ENCODE results near the gene GRIN2C. TPM values are rescaled to one million over a fixed set of nuclear protein-coding genes. Genes with fewer than 3 reads are reported as not detected.

GRIN2C gene
- total RNA-seq, 1 donor from 2014 or later = not detected

DNA sequence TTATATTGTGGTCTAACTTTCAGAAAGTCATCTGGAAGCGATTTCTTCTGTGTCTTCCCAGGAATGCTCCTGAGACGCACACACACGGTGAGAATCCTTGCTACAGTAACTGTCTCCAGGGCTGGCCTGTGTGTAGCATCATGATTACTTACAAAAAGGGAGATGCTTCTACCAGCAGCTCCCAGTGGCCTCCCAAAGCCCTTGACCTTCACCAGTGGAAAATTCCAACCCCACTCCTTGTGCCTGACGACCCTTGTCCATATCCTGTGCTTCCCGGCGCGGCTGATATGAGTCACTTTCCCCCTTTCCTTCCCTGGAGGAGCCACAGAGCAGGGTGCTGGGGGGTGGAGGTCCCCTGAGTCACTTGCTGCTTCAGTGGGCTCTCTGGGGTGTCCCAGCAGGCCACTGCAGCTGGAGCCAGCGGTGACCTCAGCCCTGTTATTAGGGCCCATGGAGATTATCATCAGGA is 61.4 kb downstream of the GRIN2C start:
- no peak for DNase-seq (ENCODE audit: low read depth)
- TF ChIP-seq, protein P1, sequence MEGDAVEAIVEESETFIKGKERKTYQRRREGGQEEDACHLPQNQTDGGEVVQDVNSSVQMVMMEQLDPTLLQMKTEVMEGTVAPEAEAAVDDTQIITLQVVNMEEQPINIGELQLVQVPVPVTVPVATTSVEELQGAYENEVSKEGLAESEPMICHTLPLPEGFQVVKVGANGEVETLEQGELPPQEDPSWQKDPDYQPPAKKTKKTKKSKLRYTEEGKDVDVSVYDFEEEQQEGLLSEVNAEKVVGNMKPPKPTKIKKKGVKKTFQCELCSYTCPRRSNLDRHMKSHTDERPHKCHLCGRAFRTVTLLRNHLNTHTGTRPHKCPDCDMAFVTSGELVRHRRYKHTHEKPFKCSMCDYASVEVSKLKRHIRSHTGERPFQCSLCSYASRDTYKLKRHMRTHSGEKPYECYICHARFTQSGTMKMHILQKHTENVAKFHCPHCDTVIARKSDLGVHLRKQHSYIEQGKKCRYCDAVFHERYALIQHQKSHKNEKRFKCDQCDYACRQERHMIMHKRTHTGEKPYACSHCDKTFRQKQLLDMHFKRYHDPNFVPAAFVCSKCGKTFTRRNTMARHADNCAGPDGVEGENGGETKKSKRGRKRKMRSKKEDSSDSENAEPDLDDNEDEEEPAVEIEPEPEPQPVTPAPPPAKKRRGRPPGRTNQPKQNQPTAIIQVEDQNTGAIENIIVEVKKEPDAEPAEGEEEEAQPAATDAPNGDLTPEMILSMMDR (conservative IDR thresholded peaks at IDR 0.05; ENCODE audit: low read depth, low read length) = no peak
- no peak overlapping the region for H3K4me3 ChIP-seq (ENCODE audit: low read depth, low read length)

DNA sequence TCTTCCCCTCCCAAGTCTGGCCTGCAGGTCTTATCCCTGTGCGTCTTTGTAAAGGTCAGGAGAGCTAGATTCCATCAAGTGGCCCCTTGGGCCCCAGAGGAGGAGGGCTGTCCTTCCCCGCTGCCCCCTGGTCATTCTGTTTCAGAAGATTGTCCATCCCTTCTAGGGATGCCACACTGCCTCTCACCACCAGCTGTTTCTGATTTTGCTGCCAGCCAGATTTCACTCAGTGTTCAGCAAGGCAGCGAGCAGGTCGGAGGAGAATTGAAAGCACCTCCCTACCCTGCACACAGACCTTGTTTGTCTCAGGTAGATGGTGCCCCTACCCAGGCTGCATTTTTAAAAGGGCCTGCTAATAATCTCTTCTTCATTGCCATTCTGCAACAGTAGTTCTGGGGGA is 61.9 kb downstream of the GRIN2C start:
- no peak for DNase-seq (ENCODE audit: low read depth)
- TF ChIP-seq, protein P1 (conservative IDR thresholded peaks at IDR 0.05; ENCODE audit: low read depth, low read length) = no peak
- H3K4me3 ChIP-seq (ENCODE audit: low read depth, low read length) = no peak overlapping the region

DNA sequence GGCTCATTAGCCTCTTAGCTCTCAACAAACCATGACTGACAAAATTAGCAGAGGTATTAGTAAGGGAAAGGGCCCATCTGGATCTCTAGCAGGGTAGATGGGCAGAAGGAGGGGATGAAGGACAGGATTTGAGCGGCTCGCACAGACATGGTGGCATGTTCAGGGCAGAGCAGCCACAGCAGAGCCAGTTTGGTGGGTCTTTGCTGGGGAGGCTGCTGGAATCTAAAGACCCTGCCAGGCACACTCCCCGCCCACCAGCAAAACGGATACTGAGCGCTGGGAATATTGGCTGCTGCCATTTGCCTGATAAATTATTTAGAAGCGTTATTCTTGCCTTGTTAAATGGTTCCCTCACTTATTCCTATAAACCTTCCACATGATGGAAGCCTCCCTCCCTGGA is 62.8 kb downstream of the GRIN2C start:
- H3K4me3 ChIP-seq (ENCODE audit: low read depth, low read length) = no peak overlapping the region
- TF ChIP-seq, protein P1 (conservative IDR thresholded peaks at IDR 0.05; ENCODE audit: low read depth, low read length) = no peak
- DNase-seq (ENCODE audit: low read depth) = no peak

DNA sequence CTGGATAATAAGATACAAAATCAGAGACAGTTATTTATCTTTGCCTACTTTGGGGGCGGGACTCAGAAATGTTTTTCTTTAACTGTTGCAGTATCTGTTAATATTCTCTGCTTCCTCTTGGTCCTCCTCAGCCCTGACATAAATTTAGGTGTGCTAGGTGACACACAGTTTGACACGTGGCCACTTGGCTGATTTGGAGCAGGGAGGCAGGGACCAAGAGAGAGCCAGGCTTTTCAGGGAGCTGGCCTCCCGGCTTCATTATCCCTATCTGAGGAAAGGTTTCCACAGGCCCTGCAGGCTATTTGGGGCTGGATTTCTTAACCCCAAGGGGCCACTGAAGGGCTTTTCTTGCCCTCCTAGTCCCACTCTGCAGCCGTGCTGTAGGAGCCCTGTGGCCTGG is 63.5 kb downstream of the GRIN2C start:
- H3K4me3 ChIP-seq (ENCODE audit: low read depth, low read length) = no peak overlapping the region
- DNase-seq (ENCODE audit: low read depth) = no peak
- TF ChIP-seq, protein P1 (conservative IDR thresholded peaks at IDR 0.05; ENCODE audit: low read depth, low read length) = no peak

DNA sequence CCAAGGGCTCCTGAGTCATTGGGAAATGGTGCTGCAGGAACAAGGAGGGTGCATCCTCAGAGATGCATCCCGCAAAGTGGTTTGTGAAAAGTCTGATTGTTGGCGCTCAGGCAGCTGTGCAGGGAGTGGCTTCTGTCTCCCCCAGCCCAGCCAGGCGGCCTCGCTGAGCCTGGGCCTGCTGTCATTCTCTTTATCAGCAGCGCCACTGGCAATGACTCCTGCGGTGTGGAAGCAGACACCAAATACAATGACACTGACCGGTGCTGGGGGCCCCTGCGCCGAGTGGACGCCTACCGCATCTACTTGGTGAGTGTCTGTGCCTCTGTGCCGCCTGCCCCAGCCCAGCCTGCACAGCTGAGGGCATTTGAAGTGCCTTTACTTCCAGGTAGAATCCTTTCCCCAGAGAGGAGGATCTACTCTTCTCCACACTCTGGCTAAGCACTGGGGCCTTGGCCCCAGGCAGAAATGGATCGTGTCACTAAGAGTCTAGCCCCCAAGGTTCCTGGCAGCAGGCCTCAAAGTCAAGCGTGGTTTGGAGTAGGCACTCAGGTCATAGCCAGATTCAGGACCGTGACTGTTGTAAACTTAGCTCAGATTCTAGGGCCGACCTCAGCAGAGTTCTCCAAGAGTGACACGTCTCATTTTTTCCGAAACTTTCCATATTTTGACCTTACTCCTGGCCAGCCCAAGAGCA is 64.2 kb downstream of the GRIN2C start:
- no peak for DNase-seq (ENCODE audit: low read depth)
- H3K4me3 ChIP-seq (ENCODE audit: low read depth, low read length) = no peak overlapping the region
- TF ChIP-seq, protein P1 (conservative IDR thresholded peaks at IDR 0.05; ENCODE audit: low read depth, low read length) = no peak

DNA sequence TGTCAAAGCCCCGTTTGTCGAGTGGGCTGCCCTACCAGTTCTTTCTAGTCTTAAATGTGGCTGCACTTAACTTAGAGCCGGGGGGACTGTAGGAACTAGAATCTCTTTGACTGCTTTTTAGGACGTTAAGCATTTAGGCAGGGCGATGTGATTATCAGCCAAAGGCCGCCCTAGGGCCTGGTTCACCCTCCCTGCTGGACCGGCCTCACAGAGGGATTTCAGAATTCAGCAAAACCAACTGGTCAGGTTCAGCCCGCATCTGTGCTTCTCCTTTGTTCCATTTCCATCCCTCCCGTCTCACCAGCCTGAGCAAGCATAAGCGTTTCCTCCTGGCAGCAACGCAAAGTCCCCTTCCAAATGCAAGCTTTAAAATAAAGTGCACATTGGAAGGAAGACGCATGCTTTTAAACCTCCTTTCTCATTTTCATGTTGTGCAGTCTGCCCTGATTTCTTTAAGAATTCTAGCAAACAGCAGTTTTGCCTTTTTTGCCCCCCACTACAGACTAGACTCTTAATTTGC is 67.0 kb downstream of the GRIN2C start:
- no peak for DNase-seq (ENCODE audit: low read depth)
- TF ChIP-seq, protein P1 (conservative IDR thresholded peaks at IDR 0.05; ENCODE audit: low read depth, low read length) = no peak
- H3K4me3 ChIP-seq (ENCODE audit: low read depth, low read length) = no peak overlapping the region

Other genes with a start within 250 kb of the GRIN2C start
- not detected in 2 replicates for gene CD300E, start 236.1 kb downstream of the GRIN2C start, total RNA-seq
- not detected in 2 replicates for gene CD300LF, start 147.0 kb downstream of the GRIN2C start, total RNA-seq
- 0.14 TPM in 1 of 2 replicates, not detected in the other for gene RAB37, start 122.6 kb downstream of the GRIN2C start, total RNA-seq
- gene NHERF1, start 111.3 kb downstream of the GRIN2C start, total RNA-seq = 45.1 and 64.6 TPM in 2 replicates
- 18.2 and 24.5 TPM in 2 replicates for gene NAT9, start 83.5 kb downstream of the GRIN2C start, total RNA-seq
- gene FDXR, start 13.1 kb upstream of the GRIN2C start, total RNA-seq = 21.9 and 31.5 TPM in 2 replicates
- gene FADS6, start 33.7 kb upstream of the GRIN2C start, total RNA-seq = not detected in 2 replicates
- not detected in 2 replicates for gene USH1G, start 63.4 kb upstream of the GRIN2C start, total RNA-seq
- not detected in 2 replicates for gene OTOP2, start 64.4 kb upstream of the GRIN2C start, total RNA-seq
- gene OTOP3, start 76.0 kb upstream of the GRIN2C start, total RNA-seq = not detected in 2 replicates
- gene HID1, start 112.9 kb upstream of the GRIN2C start, total RNA-seq = 9.0 and 19.1 TPM in 2 replicates
- gene CDR2L, start 127.7 kb upstream of the GRIN2C start, total RNA-seq = 38.9 and 64.4 TPM in 2 replicates
- 52.2 and 113 TPM in 2 replicates for gene MRPL58, start 152.8 kb upstream of the GRIN2C start, total RNA-seq
- 232 and 360 TPM in 2 replicates for gene ATP5PD, start 187.1 kb upstream of the GRIN2C start, total RNA-seq
- 15.8 and 19.2 TPM in 2 replicates for gene KCTD2, start 187.3 kb upstream of the GRIN2C start, total RNA-seq
- gene SLC16A5, start 228.1 kb upstream of the GRIN2C start, total RNA-seq = 15.1 and 15.9 TPM in 2 replicates